Prostate gland (tissue), 2 donors: ENCODE data around the gene POLR3K. TPM values are rescaled to one million over a fixed set of nuclear protein-coding genes. Genes with fewer than 3 reads are reported as not detected.
A peak's percentile ranks its signal among the peaks of the same experiment; 100 is the strongest.

Experiments
- DNase-seq: peaks from one replicate; pipeline ENCODE4 v3.0.0-alpha.2; 2019; ENCODE audit warnings: low spot score
- H3K27ac ChIP-seq, 2 donors: fragments of 200-600 bp; sonication (generic); 2 replicates each; pipeline ENCODE4 v1.5.1; 2017 to 2019
- H3K27me3 ChIP-seq: fragments of 200-600 bp; sonication (generic); replicated peaks from 2 replicates; pipeline ENCODE4 v1.5.1; 2019; ENCODE audit not compliant: insufficient read depth
- H3K36me3 ChIP-seq, 2 donors: fragments of 200-600 bp; sonication (generic); 1 replicate in 1 of 2; 2 replicates in 1 of 2; pipeline versions ENCODE4 v1.5.1 to v1.8.1; 2017 to 2019
- H3K4me1 ChIP-seq: fragments of 200-600 bp; sonication (generic); replicated peaks from 2 replicates; pipeline ENCODE4 v1.5.1; 2019
- H3K4me3 ChIP-seq, 2 donors: fragments of 200-600 bp; sonication (generic); 2 replicates each; pipeline ENCODE4 v1.5.1; 2017 to 2019
- H3K9me3 ChIP-seq: fragments of 200-600 bp; sonication (generic); 2 replicates; pipeline ENCODE4 v1.5.1; 2017
- POLR2A ChIP-seq: fragments of 450-650 bp; IDR thresholded peaks from one replicate; pipeline ENCODE4 v1.6.1; 2016; ENCODE audit warnings: antibody characterized with exemption, mild to moderate bottlenecking
- POLR2AphosphoS5 ChIP-seq: sonication (generic); formaldehyde crosslinking; IDR thresholded peaks from one replicate; pipeline ENCODE4 v1.6.1; 2017; ENCODE audit warnings: antibody characterized with exemption
- WGBS: methylation state at CpG from one replicate; pipeline ENCODE4 v1.1.5; 2018; 5-methylcytosine and 5-hydroxymethylcytosine counted together
- intact Hi-C: fragments of 100-400 bp; cut with DNase I; formaldehyde crosslinking; loops from one replicate; pipeline ENCODE4 v1.14.2; 2022
- total RNA-seq, 2 donors: library from RNA; depleted of rRNA; stranded (reverse); fragments of >200 nt; gene quantifications; one replicate each; pipeline ENCODE4 v1.1.0, GENCODE V29; 2016
- TF ChIP-seq, protein P1 (sequence below), 4 experiments: fragments of 200-600 bp in 2 of 4; fragments of 450-650 bp in 2 of 4; sonication (generic) in 2 of 4; IDR thresholded peaks; 1 replicate in 3 of 4; 2 replicates in 1 of 4; pipeline ENCODE4 v1.5.1; 2016 to 2019; ENCODE audit warnings: antibody characterized with exemption in 4 of 4, mild to moderate bottlenecking in 2 of 4, moderate library complexity in 2 of 4

The POLR3K gene
- total RNA-seq, 2 donors from 2014 or later, result 6.2 to 6.8 TPM

DNA sequence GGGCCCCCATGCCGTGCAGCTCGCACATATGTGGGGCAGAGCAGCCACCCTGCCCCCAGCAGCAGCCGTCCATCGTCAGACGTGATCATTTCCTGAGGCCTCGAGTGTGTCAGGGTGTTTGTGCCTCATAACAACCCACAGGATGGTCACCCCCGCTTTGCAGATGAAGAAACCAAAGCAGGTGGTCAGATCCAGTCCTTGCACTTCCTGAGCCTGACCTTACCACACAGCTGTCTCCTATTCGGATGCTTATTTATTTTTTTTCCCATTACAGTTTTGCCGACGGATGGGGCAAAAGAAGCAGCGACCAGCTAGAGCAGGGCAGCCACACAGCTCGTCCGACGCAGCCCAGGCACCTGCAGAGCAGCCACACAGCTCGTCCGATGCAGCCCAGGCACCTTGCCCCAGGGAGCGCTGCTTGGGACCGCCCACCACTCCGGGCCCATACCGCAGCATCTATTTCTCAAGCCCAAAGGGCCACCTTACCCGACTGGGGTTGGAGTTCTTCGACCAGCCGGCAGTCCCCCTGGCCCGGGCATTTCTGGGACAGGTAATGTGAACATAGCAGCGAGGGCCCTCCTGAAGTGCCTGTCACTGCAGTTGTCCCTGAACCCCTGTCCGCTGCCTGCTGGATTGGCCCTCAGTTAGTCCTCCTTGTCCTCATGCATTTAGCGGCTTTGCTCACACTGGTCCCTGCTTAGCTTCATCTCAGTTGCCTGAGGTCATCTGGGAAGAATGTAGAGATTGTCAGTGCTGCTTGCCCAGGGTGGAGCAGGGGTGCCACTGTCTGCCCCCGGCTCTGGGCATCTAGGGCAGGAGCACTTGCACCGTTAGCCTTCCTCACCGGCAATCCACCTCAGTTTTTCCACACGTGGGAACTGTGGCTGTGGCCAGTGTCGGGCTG lies 26.0 kb upstream of the POLR3K start:
- H3K9me3 ChIP-seq, result no peaks in the 10 kb centered on the region
- peaks cover 22% of the 10 kb centered on the region for H3K4me1 ChIP-seq
- peak overlapping the region; percentile 84 to 98 for H3K4me3 ChIP-seq
- no peak for TF ChIP-seq POLR2A
- TF ChIP-seq, protein P1, sequence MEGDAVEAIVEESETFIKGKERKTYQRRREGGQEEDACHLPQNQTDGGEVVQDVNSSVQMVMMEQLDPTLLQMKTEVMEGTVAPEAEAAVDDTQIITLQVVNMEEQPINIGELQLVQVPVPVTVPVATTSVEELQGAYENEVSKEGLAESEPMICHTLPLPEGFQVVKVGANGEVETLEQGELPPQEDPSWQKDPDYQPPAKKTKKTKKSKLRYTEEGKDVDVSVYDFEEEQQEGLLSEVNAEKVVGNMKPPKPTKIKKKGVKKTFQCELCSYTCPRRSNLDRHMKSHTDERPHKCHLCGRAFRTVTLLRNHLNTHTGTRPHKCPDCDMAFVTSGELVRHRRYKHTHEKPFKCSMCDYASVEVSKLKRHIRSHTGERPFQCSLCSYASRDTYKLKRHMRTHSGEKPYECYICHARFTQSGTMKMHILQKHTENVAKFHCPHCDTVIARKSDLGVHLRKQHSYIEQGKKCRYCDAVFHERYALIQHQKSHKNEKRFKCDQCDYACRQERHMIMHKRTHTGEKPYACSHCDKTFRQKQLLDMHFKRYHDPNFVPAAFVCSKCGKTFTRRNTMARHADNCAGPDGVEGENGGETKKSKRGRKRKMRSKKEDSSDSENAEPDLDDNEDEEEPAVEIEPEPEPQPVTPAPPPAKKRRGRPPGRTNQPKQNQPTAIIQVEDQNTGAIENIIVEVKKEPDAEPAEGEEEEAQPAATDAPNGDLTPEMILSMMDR (IDR thresholded peaks at IDR 0.05), result no peak
- no peak for TF ChIP-seq POLR2AphosphoS5
- H3K27ac ChIP-seq, result peak overlapping the region; percentile 88 to 91
- WGBS, result 77% methylated on average over 31 of the region's 32 CpGs
- peaks cover 0 to 7% of the 10 kb centered on the region in 2 donors for H3K36me3 ChIP-seq
- H3K27me3 ChIP-seq, result no peaks in the 10 kb centered on the region
- DNase-seq, result no peak
- intact Hi-C loops, result no loop called here

DNA sequence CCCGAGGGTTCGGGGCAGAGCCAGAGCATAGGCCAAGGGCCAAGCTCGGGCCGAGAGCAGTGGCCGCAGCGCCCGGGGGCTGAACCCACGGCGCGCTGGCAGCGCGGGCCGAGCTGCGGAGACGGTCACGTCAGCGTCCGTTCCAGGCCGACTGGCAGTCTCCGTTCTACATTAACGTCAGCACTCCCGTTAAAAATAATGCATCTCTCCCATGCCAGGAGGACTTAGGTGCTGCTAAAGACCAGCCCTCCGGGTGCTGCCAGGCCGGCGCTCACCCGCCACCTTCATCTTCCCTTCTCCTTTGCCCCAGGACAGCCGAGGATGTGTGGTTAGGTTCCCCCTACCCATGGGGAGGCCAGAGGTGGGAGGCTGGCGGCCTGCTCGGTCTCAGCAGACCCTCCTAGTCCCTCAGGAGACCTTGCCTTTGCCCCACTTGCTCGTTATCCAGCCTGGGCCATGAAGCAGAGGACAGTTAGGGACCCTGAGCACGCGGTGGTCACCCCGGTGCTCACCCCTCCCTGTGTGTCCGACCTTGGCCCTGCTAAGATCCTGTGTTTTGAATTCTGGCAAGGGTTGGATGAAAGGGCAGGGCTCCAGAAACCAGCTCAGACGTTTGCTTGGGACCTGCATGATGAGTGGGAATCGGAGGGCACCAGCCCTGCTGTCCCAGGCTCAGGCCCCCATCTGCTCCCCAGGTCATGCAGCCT lies 25.2 kb upstream of the POLR3K start:
- no peak for DNase-seq
- intact Hi-C loops, result no loop called here
- peaks cover 22% of the 10 kb centered on the region for H3K4me1 ChIP-seq
- peak; percentile 9 for TF ChIP-seq POLR2AphosphoS5
- TF ChIP-seq POLR2A, result no peak
- H3K9me3 ChIP-seq, result no peaks in the 10 kb centered on the region
- WGBS, result 8% methylated on average over 24 of the region's 36 CpGs
- H3K27ac ChIP-seq, result peak overlapping the region; percentile 88 to 91
- H3K36me3 ChIP-seq, result peaks cover 0 to 7% of the 10 kb centered on the region in 2 donors
- H3K27me3 ChIP-seq, result no peaks in the 10 kb centered on the region
- H3K4me3 ChIP-seq, result peak overlapping the region; percentile 84 to 98

DNA sequence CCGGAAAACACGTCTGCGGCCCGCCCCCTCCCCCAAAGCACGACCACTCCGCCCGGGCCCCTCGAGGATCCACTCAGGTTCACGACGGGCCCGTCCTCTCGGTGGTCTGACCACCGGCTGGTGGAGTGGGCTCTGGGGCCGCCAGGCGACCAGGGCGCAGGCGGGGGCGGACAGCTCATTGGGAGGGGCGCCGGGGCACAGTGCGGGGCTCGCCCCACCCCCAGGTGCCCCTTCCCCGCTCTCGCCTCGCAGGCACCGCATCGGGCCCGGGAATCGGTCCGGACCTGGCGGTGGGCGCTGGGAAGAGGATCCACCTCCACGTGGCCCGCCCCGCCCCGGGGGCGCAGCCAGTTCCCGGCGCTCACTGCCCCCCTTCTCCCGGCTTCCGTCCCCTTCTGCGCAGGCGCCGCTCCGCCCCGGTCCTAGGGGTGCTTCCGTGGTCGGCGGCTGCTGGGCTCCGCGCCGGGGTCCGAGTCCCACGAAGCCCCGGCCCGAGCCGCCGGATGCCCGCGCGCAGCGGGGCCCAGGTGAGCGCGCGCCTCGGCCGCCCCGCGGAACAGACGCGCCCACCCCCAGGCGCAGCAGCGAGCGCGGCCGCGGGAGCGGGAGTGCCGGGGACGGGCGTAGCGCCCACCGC lies 24.5 kb upstream of the POLR3K start, which contains the start of gene MPG:
Gene MPG (plus strand): TSS at position 419 of the 637 bp plus-strand sequence. CDS start 85 bp downstream, at position 504.
- peaks cover 25% of the 10 kb centered on the region for H3K4me1 ChIP-seq
- peak; percentile 80 for DNase-seq
- intact Hi-C loops, result no loop called here
- under 1% methylated on average over 45 of the region's 83 CpGs for WGBS
- H3K36me3 ChIP-seq, result peaks cover 0 to 7% of the 10 kb centered on the region in 2 donors
- peak within 1 kb of the TSS; percentile 84 to 98 for H3K4me3 ChIP-seq
- no peaks in the 10 kb centered on the region for H3K27me3 ChIP-seq
- TF ChIP-seq POLR2A, result peak; percentile 68
- TF ChIP-seq, protein P1 (IDR thresholded peaks at IDR 0.05), result peak in 1 of 4 experiments; percentile 20
- peak; percentile 73 for TF ChIP-seq POLR2AphosphoS5
- no peaks in the 10 kb centered on the region for H3K9me3 ChIP-seq
- peak within 1 kb of the TSS; percentile 88 to 91 for H3K27ac ChIP-seq

DNA sequence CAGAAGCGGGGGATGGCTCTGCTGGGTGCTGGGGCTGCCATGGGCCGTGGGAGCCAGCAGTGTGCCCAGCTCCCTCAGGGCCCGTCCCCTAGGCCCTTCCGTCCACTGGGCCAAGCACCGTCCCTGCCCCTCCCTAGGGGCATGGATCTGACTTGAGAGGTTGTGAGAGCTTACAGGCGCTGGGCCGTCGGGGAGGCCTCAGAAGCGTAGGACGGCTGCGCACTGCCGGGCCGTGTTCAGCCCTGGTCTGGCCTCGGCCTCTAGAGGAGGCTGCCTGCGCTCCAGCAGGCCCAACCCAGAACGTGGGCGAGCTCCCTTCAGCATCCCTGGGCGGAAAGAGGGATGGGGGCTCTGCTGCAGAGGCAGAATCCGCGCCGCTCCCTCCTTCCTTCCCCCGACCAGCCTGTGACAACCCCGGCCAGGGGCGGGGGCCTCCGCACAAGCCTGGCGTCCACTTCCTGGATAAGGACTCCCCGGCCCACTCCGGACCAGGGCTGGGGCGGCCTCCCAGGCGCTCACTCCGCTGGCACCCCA lies 23.9 kb upstream of the POLR3K start:
- peaks cover 0 to 7% of the 10 kb centered on the region in 2 donors for H3K36me3 ChIP-seq
- peak overlapping the region; percentile 88 to 91 for H3K27ac ChIP-seq
- peak overlapping the region; percentile 84 to 98 for H3K4me3 ChIP-seq
- 19% methylated on average over 28 of the region's 31 CpGs for WGBS
- intact Hi-C loops, result no loop called here
- H3K4me1 ChIP-seq, result peaks cover 29% of the 10 kb centered on the region
- DNase-seq, result no peak
- TF ChIP-seq, protein P1 (IDR thresholded peaks at IDR 0.05), result no peak
- H3K9me3 ChIP-seq, result no peaks in the 10 kb centered on the region
- H3K27me3 ChIP-seq, result no peaks in the 10 kb centered on the region
